Sigmoid colon (tissue), 7 donors: ENCODE measurements around the gene NADSYN1. TPM values are rescaled to one million over a fixed set of nuclear protein-coding genes. Genes with fewer than 3 reads are reported as not detected.

ENCODE experiments used
- DNase-seq: peaks from one replicate; pipeline ENCODE4 v3.0.0-alpha.2; 2019
- H3K27ac ChIP-seq, 4 donors: fragments of 200-600 bp; sonication (generic); one replicate each; pipeline ENCODE4 v1.5.1; 2016 to 2019; ENCODE audit warnings: mild to moderate bottlenecking in 1 of 4
- H3K27me3 ChIP-seq, 3 donors: fragments of 200-600 bp; sonication (generic); one replicate each; pipeline ENCODE4 v1.5.1; 2019; ENCODE audit warnings: mild to moderate bottlenecking in 1 of 3
- H3K36me3 ChIP-seq, 4 donors: fragments of 200-600 bp; sonication (generic); one replicate each; pipeline ENCODE4 v1.5.1; 2016 to 2019
- H3K4me1 ChIP-seq, 4 donors: fragments of 200-600 bp; sonication (generic); one replicate each; pipeline ENCODE4 v1.5.1; 2017 to 2019
- H3K4me3 ChIP-seq, 4 donors: fragments of 200-600 bp; sonication (generic); one replicate each; pipeline ENCODE4 v1.5.1; 2017 to 2019; ENCODE audit warnings: mild to moderate bottlenecking in 2 of 4, moderate library complexity in 1 of 4
- H3K9me3 ChIP-seq, 4 donors: fragments of 200-600 bp in 3 of 4; sonication (generic) in 3 of 4; one replicate each; pipeline versions ENCODE4 v1.5.1 to v1.6.1; 2013 to 2019
- CTCF ChIP-seq, 4 experiments: fragments of 450-650 bp in 3 of 4; fragments of 200-600 bp in 1 of 4; IDR thresholded peaks; one replicate each; pipeline ENCODE4 v1.5.1; 2016 to 2019; ENCODE audit warnings: antibody characterized with exemption in 4 of 4, mild to moderate bottlenecking in 3 of 4, moderate library complexity in 2 of 4
- EP300 ChIP-seq, 4 donors: sonication (generic); formaldehyde crosslinking; IDR thresholded peaks; one replicate each; pipeline ENCODE4 v1.6.1; 2017; ENCODE audit warnings: antibody characterized with exemption in 4 of 4
- POLR2A ChIP-seq, 2 donors: fragments of 450-650 bp; IDR thresholded peaks; one replicate each; pipeline ENCODE4 v1.6.1; 2016; ENCODE audit warnings: antibody characterized with exemption in 2 of 2, mild to moderate bottlenecking in 2 of 2, moderate library complexity in 2 of 2
- POLR2AphosphoS5 ChIP-seq, 4 donors: sonication (generic); formaldehyde crosslinking; IDR thresholded peaks; one replicate each; pipeline ENCODE4 v1.6.1; 2017; ENCODE audit warnings: antibody characterized with exemption in 4 of 4
- WGBS, 2 donors: extraction: QIAGEN DNeasy Blood & Tissue Kit; methylation state at CpG; one replicate each; pipeline ENCODE4 v1.1.7; 2013; 5-methylcytosine and 5-hydroxymethylcytosine counted together
- intact Hi-C: fragments of 100-400 bp; cut with DNase I; formaldehyde crosslinking; loops from one replicate; pipeline ENCODE4 v1.15.1; 2023
- polyA plus RNA-seq, 3 donors: library from polyadenylated mRNA; stranded (reverse); fragments of 200-250 nt; gene quantifications; one replicate each; pipeline ENCODE4 v1.2.3, GENCODE V29; 2013
- total RNA-seq, 4 donors: library from RNA; depleted of rRNA; stranded (reverse); fragments of >200 nt; gene quantifications; one replicate each; pipeline ENCODE4 v1.1.0, GENCODE V29; 2016
- donor health status: healthy with polysubstance abuse.
- donor health status: Bipolar disorder and iron deficiency.
- donor health status: healthy.

Gene NADSYN1
- total and polyA plus RNA-seq, 7 donors: 24.6 to 136 (median 42.5) TPM

GRCh38 chr11:71456294-71456693 lies 3.3 kb downstream of the NADSYN1 start:
- peak; percentile 63 for DNase-seq
- intact Hi-C loops: no loop called here
- H3K9me3 ChIP-seq: no peaks in the 10 kb centered on the region
- no peak overlapping the region for H3K4me3 ChIP-seq
- no peak overlapping the region for H3K27ac ChIP-seq
- peaks cover 9 to 64% (median 34%) of the 10 kb centered on the region in 4 donors for H3K36me3 ChIP-seq
- peaks cover 0 to 25% (median 15%) of the 10 kb centered on the region in 4 donors for H3K4me1 ChIP-seq
- no peaks in the 10 kb centered on the region for H3K27me3 ChIP-seq
- 92 to 93% methylated on average over 8 of the region's 8 CpGs for WGBS, 2 donors
- TF ChIP-seq POLR2A (IDR thresholded peaks at IDR 0.05): no peak
- no peak for TF ChIP-seq EP300 (IDR thresholded peaks at IDR 0.05)
- TF ChIP-seq CTCF (IDR thresholded peaks at IDR 0.05): no peak
- no peak for TF ChIP-seq POLR2AphosphoS5 (IDR thresholded peaks at IDR 0.05)

GRCh38 chr11:71456831-71457230 lies 3.8 kb downstream of the NADSYN1 start:
- TF ChIP-seq EP300 (IDR thresholded peaks at IDR 0.05) (no peak), POLR2A (IDR thresholded peaks at IDR 0.05) (no peak)
- H3K36me3 ChIP-seq: peaks cover 9 to 69% (median 35%) of the 10 kb centered on the region in 4 donors
- 94 to 96% methylated on average over 10 of the region's 10 CpGs for WGBS, 2 donors
- no peaks in the 10 kb centered on the region for H3K9me3 ChIP-seq
- no peak overlapping the region for H3K27ac ChIP-seq
- intact Hi-C loops: no loop called here
- H3K4me1 ChIP-seq: peaks cover 0 to 24% (median 14%) of the 10 kb centered on the region in 4 donors
- no peak overlapping the region for H3K4me3 ChIP-seq
- H3K27me3 ChIP-seq: no peaks in the 10 kb centered on the region
- peak; percentile 40 for DNase-seq

GRCh38 chr11:71458146-71459070 lies 5.4 kb downstream of the NADSYN1 start:
- Histone ChIP-seq H3K27me3 (no peaks in the 10 kb centered on the region), H3K4me1 (peaks cover 0 to 14% (median 11%) of the 10 kb centered on the region in 4 donors), H3K4me3 (no peak overlapping the region), H3K36me3 (peaks cover 9 to 81% (median 36%) of the 10 kb centered on the region in 4 donors), H3K27ac (no peak overlapping the region), H3K9me3 (no peaks in the 10 kb centered on the region)
- TF ChIP-seq CTCF (IDR thresholded peaks at IDR 0.05) (no peak), POLR2A (IDR thresholded peaks at IDR 0.05) (no peak), POLR2AphosphoS5 (IDR thresholded peaks at IDR 0.05) (no peak), EP300 (IDR thresholded peaks at IDR 0.05) (no peak)
- 96% methylated on average over 26 of the region's 26 CpGs for WGBS, 2 donors
- no peak for DNase-seq
- intact Hi-C loops: no loop called here

- no peaks in the 10 kb centered on the region for H3K9me3 ChIP-seq
- peaks cover 9 to 89% (median 40%) of the 10 kb centered on the region in 4 donors for H3K36me3 ChIP-seq
- intact Hi-C loops: no loop called here
- H3K27me3 ChIP-seq: no peaks in the 10 kb centered on the region
- TF ChIP-seq EP300 (IDR thresholded peaks at IDR 0.05): no peak
- no peak overlapping the region for H3K4me3 ChIP-seq
- no peak overlapping the region for H3K27ac ChIP-seq
- H3K4me1 ChIP-seq: peaks cover 0 to 6% (median 3%) of the 10 kb centered on the region in 4 donors
- WGBS, 2 donors: 94% methylated on average over 23 of the region's 23 CpGs
- DNase-seq: no peak
Measured at GRCh38 chr11:71459076-71459766, 6.2 kb downstream of the NADSYN1 start.

GRCh38 chr11:71459767-71460320 lies 6.8 kb downstream of the NADSYN1 start:
- DNase-seq: no peak
- H3K4me1 ChIP-seq: no peaks in the 10 kb centered on the region
- H3K27ac ChIP-seq: no peak overlapping the region
- H3K4me3 ChIP-seq: no peak overlapping the region
- WGBS, 2 donors: 82 to 87% methylated on average over 11 of the region's 11 CpGs
- no peak for TF ChIP-seq POLR2A (IDR thresholded peaks at IDR 0.05)
- TF ChIP-seq EP300 (IDR thresholded peaks at IDR 0.05): no peak
- TF ChIP-seq POLR2AphosphoS5 (IDR thresholded peaks at IDR 0.05): no peak
- no peak for TF ChIP-seq CTCF (IDR thresholded peaks at IDR 0.05)
- no peaks in the 10 kb centered on the region for H3K27me3 ChIP-seq
- intact Hi-C loops: no loop called here
- H3K9me3 ChIP-seq: no peaks in the 10 kb centered on the region
- peaks cover 9 to 91% (median 41%) of the 10 kb centered on the region in 4 donors for H3K36me3 ChIP-seq
